Left lung (tissue), 10 donors: Measurements from ENCODE around the gene ARHGEF12. TPM values are rescaled to one million over a fixed set of nuclear protein-coding genes. Genes with fewer than 3 reads are reported as not detected.
A peak's percentile ranks its signal among the peaks of the same experiment; 100 is the strongest.

Experiments used
- ATAC-seq: fragments of 200-7000 bp; cut with Tn5 transposase; one replicate; pipeline ENCODE4 v1.9.1; 2020; ENCODE audit warnings: moderate library complexity
- DNase-seq, 4 donors: peaks; one replicate each; pipeline ENCODE4 v3.0.0-alpha.2; 2013 to 2020
- H3K27ac ChIP-seq, 2 donors: fragments of 200-600 bp; sonication (generic) in 1 of 2; one replicate each; pipeline versions ENCODE4 v1.5.0 to v1.8.0; 2020 to 2021
- H3K27me3 ChIP-seq, 2 donors: fragments of 200-600 bp; sonication (generic) in 1 of 2; one replicate each; pipeline versions ENCODE4 v1.5.0 to v1.8.0; 2020 to 2021
- H3K36me3 ChIP-seq, 2 donors: fragments of 200-600 bp; sonication (generic) in 1 of 2; one replicate each; pipeline versions ENCODE4 v1.5.0 to v1.8.0; 2020 to 2021
- H3K4me1 ChIP-seq, 2 donors: fragments of 200-600 bp; one replicate each; pipeline ENCODE4 v1.8.0; 2021
- H3K4me3 ChIP-seq, 2 donors: fragments of 200-600 bp; sonication (generic) in 1 of 2; one replicate each; pipeline versions ENCODE4 v1.5.0 to v1.8.0; 2020 to 2021; ENCODE audit warnings: mild to moderate bottlenecking in 1 of 2
- H3K9me3 ChIP-seq, 2 donors: fragments of 200-600 bp; sonication (generic) in 1 of 2; one replicate each; pipeline versions ENCODE4 v1.5.0 to v1.8.0; 2020 to 2021
- intact Hi-C, 2 donors: fragments of 100-400 bp; cut with DNase I; formaldehyde crosslinking; loops; one replicate each; pipeline versions ENCODE4 v1.11.2 to v1.14.2; 2022
- polyA plus RNA-seq, 6 donors: library from polyadenylated mRNA; unstranded; fragments of 120-200 nt; gene quantifications; one replicate each; pipeline ENCODE4 v1.2.1, GENCODE V29; 2013; ENCODE audit not compliant: insufficient read length in 6 of 6
- total RNA-seq, 2 donors: library from RNA; stranded (reverse); fragmentation: NEBNext Ultra II Directional; extraction: Animal tissue kit (Norgen Biotek cat#: 25700); gene quantifications; one replicate each; pipeline ENCODE4 v1.2.1, GENCODE V29; 2021
- TF ChIP-seq, protein P1 (sequence below), 2 donors: fragments of 200-600 bp; sonication (generic) in 1 of 2; IDR thresholded peaks; one replicate each; pipeline versions ENCODE4 v1.5.0 to v1.8.0; 2021; ENCODE audit warnings: antibody characterized with exemption in 2 of 2
- donor health status: DM: no; HTN: yes; CAD: no.
- donor health status: DM: no; HTN: no; CAD: no.

The ARHGEF12 gene
- total and polyA plus RNA-seq, 8 donors, result 91.4 to 109 (median 99.6) TPM

DNA sequence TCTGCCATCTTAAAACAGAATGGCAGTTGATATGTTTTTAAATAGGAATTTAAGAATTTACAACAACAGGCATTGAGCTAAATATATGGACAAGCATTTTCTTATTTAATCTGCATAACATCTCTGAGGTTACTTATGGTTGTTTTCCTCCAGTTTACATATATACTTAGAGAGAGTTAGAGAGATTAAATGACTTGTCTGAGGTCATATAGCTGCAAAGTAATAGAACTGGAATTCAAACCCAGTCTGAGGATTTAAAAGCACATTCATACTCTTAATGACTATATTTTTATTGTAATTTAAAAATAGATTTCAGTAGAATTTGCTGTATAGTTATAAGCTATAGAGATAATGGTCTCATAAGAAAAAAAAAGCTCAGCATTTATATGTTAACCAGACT, 93.9 kb downstream of the ARHGEF12 start:
- no peak overlapping the region for H3K27ac ChIP-seq
- H3K36me3 ChIP-seq, result no peaks in the 10 kb centered on the region
- no peaks in the 10 kb centered on the region for H3K27me3 ChIP-seq
- TF ChIP-seq, protein P1, sequence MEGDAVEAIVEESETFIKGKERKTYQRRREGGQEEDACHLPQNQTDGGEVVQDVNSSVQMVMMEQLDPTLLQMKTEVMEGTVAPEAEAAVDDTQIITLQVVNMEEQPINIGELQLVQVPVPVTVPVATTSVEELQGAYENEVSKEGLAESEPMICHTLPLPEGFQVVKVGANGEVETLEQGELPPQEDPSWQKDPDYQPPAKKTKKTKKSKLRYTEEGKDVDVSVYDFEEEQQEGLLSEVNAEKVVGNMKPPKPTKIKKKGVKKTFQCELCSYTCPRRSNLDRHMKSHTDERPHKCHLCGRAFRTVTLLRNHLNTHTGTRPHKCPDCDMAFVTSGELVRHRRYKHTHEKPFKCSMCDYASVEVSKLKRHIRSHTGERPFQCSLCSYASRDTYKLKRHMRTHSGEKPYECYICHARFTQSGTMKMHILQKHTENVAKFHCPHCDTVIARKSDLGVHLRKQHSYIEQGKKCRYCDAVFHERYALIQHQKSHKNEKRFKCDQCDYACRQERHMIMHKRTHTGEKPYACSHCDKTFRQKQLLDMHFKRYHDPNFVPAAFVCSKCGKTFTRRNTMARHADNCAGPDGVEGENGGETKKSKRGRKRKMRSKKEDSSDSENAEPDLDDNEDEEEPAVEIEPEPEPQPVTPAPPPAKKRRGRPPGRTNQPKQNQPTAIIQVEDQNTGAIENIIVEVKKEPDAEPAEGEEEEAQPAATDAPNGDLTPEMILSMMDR (IDR thresholded peaks at IDR 0.05), result no peak
- H3K9me3 ChIP-seq, result no peaks in the 10 kb centered on the region
- H3K4me1 ChIP-seq, result peaks cover 10 to 18% of the 10 kb centered on the region in 2 donors
- no peak for ATAC-seq
- intact Hi-C loops, result no loop called here
- H3K4me3 ChIP-seq, result no peak overlapping the region
- no peak for DNase-seq

DNA sequence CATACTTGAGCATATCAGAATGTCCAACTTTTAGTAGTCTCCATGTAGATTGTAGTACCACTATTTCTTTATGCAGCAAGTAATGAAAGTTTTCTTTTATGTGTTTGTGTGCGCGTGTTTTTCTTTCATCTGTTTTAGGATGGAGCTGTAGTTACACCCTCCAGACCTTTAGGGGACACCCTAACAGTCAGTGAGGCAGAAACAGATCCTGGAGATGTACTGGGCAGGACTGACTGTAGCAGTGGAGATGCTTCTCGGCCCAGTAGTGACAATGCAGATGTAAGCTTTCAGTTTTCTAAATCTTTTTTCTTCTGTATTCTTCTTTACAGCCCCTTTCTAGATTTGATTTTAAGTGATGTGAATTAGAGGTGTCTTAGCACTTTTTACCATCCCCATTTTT, 95.4 kb downstream of the ARHGEF12 start:
- intact Hi-C loops, result no loop called here

DNA sequence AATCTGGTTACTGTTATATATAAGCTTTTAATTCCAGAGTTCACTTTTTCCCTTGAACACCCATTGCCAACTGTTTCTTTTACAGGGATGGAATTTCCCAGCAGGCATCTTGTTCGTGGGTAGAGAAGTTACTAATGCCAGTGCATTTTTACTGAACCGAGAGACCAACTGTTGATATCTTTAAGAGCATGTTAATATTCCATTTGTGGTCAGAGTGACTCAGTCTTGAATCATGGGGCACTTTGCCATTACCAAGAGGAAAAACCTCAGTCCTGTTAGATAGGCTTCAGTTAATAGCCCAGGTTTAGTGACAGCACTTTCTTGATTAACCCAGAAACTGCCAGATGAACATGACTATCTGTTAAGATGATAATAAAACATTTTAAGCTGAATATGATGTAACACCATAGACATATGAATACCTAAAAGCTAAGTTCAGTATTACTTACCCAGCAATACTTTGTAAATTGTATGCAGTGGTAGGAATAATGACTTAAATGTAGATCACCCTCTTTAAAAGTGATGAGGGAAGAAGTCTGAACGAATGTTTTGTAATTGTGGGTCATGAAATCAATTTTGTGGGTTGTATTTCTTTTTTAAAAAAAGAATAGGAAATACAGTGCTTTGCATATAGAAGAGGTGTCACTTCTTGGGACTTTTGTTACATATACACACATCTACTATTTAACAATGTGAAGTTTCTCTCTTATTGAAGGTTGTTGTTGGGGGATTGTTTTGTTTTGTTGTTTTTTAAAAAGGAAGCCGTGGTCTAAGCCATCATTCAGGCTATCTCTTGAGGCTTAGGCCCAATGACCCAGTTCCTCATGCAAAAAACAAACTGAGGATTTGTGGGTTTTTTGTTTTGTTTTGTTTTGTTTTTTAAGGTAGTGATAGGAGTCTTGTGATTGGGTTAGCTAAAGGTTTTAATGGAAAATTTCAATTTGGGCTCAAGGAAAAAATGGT, 96.1 kb downstream of the ARHGEF12 start:
- Histone ChIP-seq H3K4me3 (no peak overlapping the region), H3K27ac (peak overlapping the region; percentile 63 to 77), H3K27me3 (no peaks in the 10 kb centered on the region), H3K36me3 (no peaks in the 10 kb centered on the region), H3K9me3 (no peaks in the 10 kb centered on the region), H3K4me1 (peaks cover 10 to 18% of the 10 kb centered on the region in 2 donors)
- peak; percentile 94 for ATAC-seq
- intact Hi-C loops, result no loop called here
- TF ChIP-seq, protein P1 (IDR thresholded peaks at IDR 0.05), result no peak
- DNase-seq, result no peak

More for the DNA sequence above, 95.4 kb downstream of the ARHGEF12 start:
- ATAC-seq (peak; percentile 60), DNase-seq (no peak)
- no peaks in the 10 kb centered on the region for H3K9me3 ChIP-seq
- no peaks in the 10 kb centered on the region for H3K36me3 ChIP-seq
- no peak overlapping the region for H3K4me3 ChIP-seq
- peak overlapping the region; percentile 63 to 77 for H3K27ac ChIP-seq
- H3K27me3 ChIP-seq, result no peaks in the 10 kb centered on the region
- TF ChIP-seq, protein P1 (IDR thresholded peaks at IDR 0.05), result no peak
- H3K4me1 ChIP-seq, result peaks cover 10 to 18% of the 10 kb centered on the region in 2 donors

DNA sequence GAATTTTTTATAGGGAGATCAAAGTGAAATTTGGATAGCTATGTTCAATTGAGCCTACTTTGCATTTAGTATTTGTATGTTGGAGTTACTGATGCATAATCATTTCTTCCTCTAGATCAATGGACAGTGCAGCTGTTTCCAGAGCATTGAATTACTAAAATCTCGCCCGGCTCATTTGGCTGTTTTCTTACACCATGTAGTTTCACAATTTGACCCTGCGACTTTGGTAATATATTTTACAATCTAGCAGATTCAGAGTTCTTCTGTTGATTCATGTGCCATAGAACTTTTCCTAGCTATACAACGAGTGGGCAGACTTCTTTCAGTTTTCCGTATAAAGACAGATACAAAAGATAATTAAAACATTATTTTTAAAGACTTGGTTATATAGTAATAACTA, 105.4 kb downstream of the ARHGEF12 start:
- intact Hi-C loops, result no loop called here
- TF ChIP-seq, protein P1 (IDR thresholded peaks at IDR 0.05), result no peak
- no peak for ATAC-seq

DNA sequence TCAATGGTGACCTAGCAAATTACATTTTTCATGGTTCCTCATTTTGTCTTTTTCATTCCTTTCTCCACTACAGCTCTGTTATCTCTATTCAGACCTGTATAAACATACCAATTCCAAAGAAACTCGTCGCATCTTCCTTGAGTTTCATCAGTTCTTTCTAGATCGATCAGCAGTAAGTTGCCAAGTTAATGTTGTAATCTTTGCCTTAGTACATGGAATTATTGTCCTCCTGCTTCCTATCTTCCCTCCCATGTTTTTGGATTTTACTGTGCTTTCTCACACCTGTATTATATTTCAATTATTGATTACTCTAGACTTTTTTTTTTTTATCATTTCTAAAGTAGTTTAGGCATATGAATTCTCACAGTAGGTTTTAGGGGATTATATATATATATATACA, 105.8 kb downstream of the ARHGEF12 start:
- Histone ChIP-seq H3K36me3 (peaks cover 0 to 37% of the 10 kb centered on the region in 2 donors), H3K27me3 (no peaks in the 10 kb centered on the region), H3K4me1 (no peaks in the 10 kb centered on the region), H3K4me3 (no peak overlapping the region), H3K27ac (no peak overlapping the region), H3K9me3 (no peaks in the 10 kb centered on the region)
- intact Hi-C loops, result no loop called here
- ATAC-seq, result no peak
- DNase-seq, result no peak
- TF ChIP-seq, protein P1 (IDR thresholded peaks at IDR 0.05), result no peak

More for the DNA sequence above, 105.4 kb downstream of the ARHGEF12 start:
- Histone ChIP-seq H3K27me3 (no peaks in the 10 kb centered on the region), H3K4me1 (no peaks in the 10 kb centered on the region), H3K36me3 (peaks cover 0 to 33% of the 10 kb centered on the region in 2 donors), H3K9me3 (no peaks in the 10 kb centered on the region), H3K4me3 (no peak overlapping the region), H3K27ac (no peak overlapping the region)
- DNase-seq, result no peak
